Measurements from ENCODE around the gene SIL1.
"Not testable (repeated sequence)": the region's sequence is repeated elsewhere in the genome, so short reads cannot be mapped to it uniquely, and the experiment has no call there.

Gene SIL1

GRCh38 chr5:139016186-139016585 lies 182.0 kb downstream of the SIL1 start:
- DNase-seq, result no peak

- DNase-seq, result no peak
Observed at GRCh38 chr5:139014726-139015125, 183.4 kb downstream of the SIL1 start.

GRCh38 chr5:139012176-139012575 lies 186.0 kb downstream of the SIL1 start:
- DNase-seq, result no peak

- not testable (repeated sequence) for DNase-seq
Observed at GRCh38 chr5:139011156-139011555, 187.0 kb downstream of the SIL1 start.

- DNase-seq, result no peak
Observed at GRCh38 chr5:139004374-139005307, 193.5 kb downstream of the SIL1 start.

- DNase-seq, result no peak
Observed at GRCh38 chr5:138999674-139000073, 198.5 kb downstream of the SIL1 start.

- DNase-seq, result no peak
Observed at GRCh38 chr5:138998521-138998920, 199.6 kb downstream of the SIL1 start.

GRCh38 chr5:138996120-138996519 lies 202.0 kb downstream of the SIL1 start:
- no peak for DNase-seq

GRCh38 chr5:138990986-138991590 lies 207.1 kb downstream of the SIL1 start:
- DNase-seq, result no peak

- no peak for DNase-seq
Observed at GRCh38 chr5:138989720-138990119, 208.4 kb downstream of the SIL1 start.

GRCh38 chr5:138986186-138986800 lies 211.9 kb downstream of the SIL1 start:
- DNase-seq, result no peak

GRCh38 chr5:138985683-138986082 lies 212.5 kb downstream of the SIL1 start:
- no peak for DNase-seq

- no peak for DNase-seq
Observed at GRCh38 chr5:138985256-138985655, 212.9 kb downstream of the SIL1 start.

GRCh38 chr5:138983984-138984383 lies 214.2 kb downstream of the SIL1 start:
- no peak for DNase-seq

GRCh38 chr5:138981586-138981985 lies 216.6 kb downstream of the SIL1 start:
- no peak for DNase-seq

GRCh38 chr5:138981131-138981530 lies 217.0 kb downstream of the SIL1 start:
- DNase-seq, result no peak

GRCh38 chr5:138980441-138980840 lies 217.7 kb downstream of the SIL1 start:
- DNase-seq, result no peak

GRCh38 chr5:138979684-138980280 lies 218.4 kb downstream of the SIL1 start:
- no peak for DNase-seq

- no peak for DNase-seq
Observed at GRCh38 chr5:138978581-138978980, 219.6 kb downstream of the SIL1 start.

- DNase-seq, result no peak
Observed at GRCh38 chr5:138978080-138978479, 220.1 kb downstream of the SIL1 start.

- no peak for DNase-seq
Observed at GRCh38 chr5:138975098-138975847, 222.9 kb downstream of the SIL1 start.

- DNase-seq, result no peak
Observed at GRCh38 chr5:138974227-138975063, 223.7 kb downstream of the SIL1 start.

All from activated CD4-positive, alpha-beta T cell treated with anti-CD3 and anti-CD28 coated beads, Interleukin-2, amount 50 U/mL, for 1 hour (primary cell).